Hepatocyte (in vitro differentiated cells): ENCODE results near the gene ITGB3. TPM values are rescaled to one million over a fixed set of nuclear protein-coding genes. Genes with fewer than 3 reads are reported as not detected.

Experiments used
- DNase-seq: peaks from one replicate; pipeline ENCODE4 v3.0.0-alpha.2; 2016; ENCODE audit warnings: low spot score
- H2AFZ ChIP-seq: fragments of 200-600 bp; sonication (generic); 2 replicates; pipeline ENCODE4 v1.6.0; 2016; ENCODE audit warnings: antibody characterized with exemption, mild to moderate bottlenecking
- H3K27ac ChIP-seq: fragments of 200-600 bp; sonication (generic); 2 replicates; pipeline ENCODE4 v1.5.1; 2016; ENCODE audit warnings: mild to moderate bottlenecking
- H3K27me3 ChIP-seq: fragments of 200-600 bp; sonication (generic); 2 replicates; pipeline ENCODE4 v1.6.1; 2016
- H3K36me3 ChIP-seq: fragments of 200-600 bp; sonication (generic); replicated peaks from 2 replicates; pipeline ENCODE4 v1.5.1; 2016; ENCODE audit warnings: low read depth; ENCODE audit not compliant: insufficient read depth
- H3K4me1 ChIP-seq: fragments of 200-600 bp; sonication (generic); 2 replicates; pipeline ENCODE4 v1.5.1; 2016; ENCODE audit warnings: mild to moderate bottlenecking, moderate library complexity; ENCODE audit not compliant: insufficient read depth
- H3K4me2 ChIP-seq: fragments of 200-600 bp; sonication (generic); 2 replicates; pipeline ENCODE4 v1.6.0; 2016
- H3K4me3 ChIP-seq: fragments of 200-600 bp; sonication (generic); 2 replicates; pipeline ENCODE4 v1.5.1; 2016; ENCODE audit warnings: mild to moderate bottlenecking
- H3K79me2 ChIP-seq: fragments of 200-600 bp; sonication (generic); 2 replicates; pipeline ENCODE4 v1.6.0; 2017; ENCODE audit warnings: mild to moderate bottlenecking
- H3K9me2 ChIP-seq: fragments of 200-600 bp; sonication (generic); replicated peaks from 2 replicates; pipeline ENCODE4 v1.6.0; 2017; ENCODE audit warnings: mild to moderate bottlenecking; ENCODE audit not compliant: insufficient read depth
- H3K9me3 ChIP-seq: fragments of 200-600 bp; sonication (generic); 2 replicates; pipeline ENCODE4 v1.5.1; 2016; ENCODE audit warnings: low read depth, mild to moderate bottlenecking
- H4K20me1 ChIP-seq: fragments of 200-600 bp; sonication (generic); 2 replicates; pipeline ENCODE4 v1.6.0; 2016; ENCODE audit warnings: mild to moderate bottlenecking; ENCODE audit not compliant: insufficient read depth, poor library complexity, severe bottlenecking
- CTCF ChIP-seq: fragments of 200-600 bp; sonication (generic); IDR thresholded peaks from 2 replicates; pipeline ENCODE4 v1.5.1; 2016; ENCODE audit warnings: antibody characterized with exemption, mild to moderate bottlenecking; ENCODE audit not compliant: poor library complexity
- EZH2 ChIP-seq: fragments of 200-600 bp; sonication (generic); IDR thresholded peaks from 2 replicates; pipeline ENCODE4 v1.6.1; 2016; ENCODE audit warnings: antibody characterized with exemption, mild to moderate bottlenecking, borderline replicate concordance
- EZH2phosphoT487 ChIP-seq: fragments of 200-600 bp; sonication (generic); IDR thresholded peaks from one replicate; pipeline ENCODE4 v1.6.1; 2018; ENCODE audit warnings: antibody characterized with exemption, mild to moderate bottlenecking, low read depth, moderate library complexity; ENCODE audit not compliant: unreplicated experiment, severe bottlenecking
- WGBS: methylation state at CpG from one replicate; pipeline ENCODE4 v1.1.6; 2016; ENCODE audit warnings: low lambda C conversion rate; ENCODE audit errors: missing lambda C conversion rate; 5-methylcytosine and 5-hydroxymethylcytosine counted together
- polyA plus RNA-seq: library from polyadenylated mRNA; unstranded; fragments of >200 nt; fragmentation: Nextera tagmentation; extraction: Ambion mirVana; gene quantifications from 2 replicates; pipeline ENCODE4 v1.2.1, GENCODE V29; 2016
- total RNA-seq: library from RNA; depleted of rRNA; stranded (reverse); fragments of >200 nt; gene quantifications from 2 replicates; pipeline ENCODE4 v1.2.3, GENCODE V29; 2014

ITGB3 gene
- total and polyA plus RNA-seq, 2 experiments from 2014 or later, result 0.66 to 1.4 TPM

GRCh38 chr17:47272491-47272890, 18.9 kb downstream of the ITGB3 start:
- no peaks in the 10 kb centered on the region for H3K36me3 ChIP-seq
- WGBS, result no CpG with 5 or more reads among the region's 1 CpG
- no peak overlapping the region for H3K4me2 ChIP-seq
- H3K27ac ChIP-seq, result no peak overlapping the region
- TF ChIP-seq EZH2phosphoT487 (no peak), CTCF (no peak), EZH2 (no peak)
- no peak overlapping the region for H2AFZ ChIP-seq
- no peaks in the 10 kb centered on the region for H3K79me2 ChIP-seq
- H3K4me3 ChIP-seq, result no peak overlapping the region
- no peaks in the 10 kb centered on the region for H3K9me3 ChIP-seq
- no peaks in the 10 kb centered on the region for H4K20me1 ChIP-seq
- H3K27me3 ChIP-seq, result no peaks in the 10 kb centered on the region
- DNase-seq, result no peak
- no peaks in the 10 kb centered on the region for H3K9me2 ChIP-seq
- peaks cover 32% of the 10 kb centered on the region for H3K4me1 ChIP-seq

GRCh38 chr17:47273245-47273644, 19.6 kb downstream of the ITGB3 start:
- H3K4me3 ChIP-seq, result no peak overlapping the region
- no peaks in the 10 kb centered on the region for H3K9me3 ChIP-seq
- H3K36me3 ChIP-seq, result no peaks in the 10 kb centered on the region
- no peak for TF ChIP-seq EZH2phosphoT487
- no peak for TF ChIP-seq CTCF
- no peak overlapping the region for H3K4me2 ChIP-seq
- H3K79me2 ChIP-seq, result no peaks in the 10 kb centered on the region
- H3K27me3 ChIP-seq, result no peaks in the 10 kb centered on the region
- 84% methylated on average over 2 of the region's 2 CpGs for WGBS
- no peak overlapping the region for H2AFZ ChIP-seq
- H3K4me1 ChIP-seq, result peaks cover 32% of the 10 kb centered on the region
- no peak overlapping the region for H3K27ac ChIP-seq
- no peaks in the 10 kb centered on the region for H3K9me2 ChIP-seq
- no peak for DNase-seq
- H4K20me1 ChIP-seq, result no peaks in the 10 kb centered on the region

GRCh38 chr17:47274319-47275069, 20.9 kb downstream of the ITGB3 start:
- H3K4me1 ChIP-seq, result peaks cover 32% of the 10 kb centered on the region
- peak overlapping the region; percentile 88 for H3K27ac ChIP-seq
- no peak overlapping the region for H2AFZ ChIP-seq

GRCh38 chr17:47275245-47275984, 21.8 kb downstream of the ITGB3 start:
- peak; percentile 88 for DNase-seq
- TF ChIP-seq EZH2 (no peak), EZH2phosphoT487 (no peak), CTCF (no peak)
- Histone ChIP-seq H3K9me3 (no peaks in the 10 kb centered on the region), H3K4me1 (peaks cover 32% of the 10 kb centered on the region), H3K79me2 (no peaks in the 10 kb centered on the region), H3K4me3 (no peak overlapping the region), H2AFZ (peak overlapping the region; percentile 65), H4K20me1 (no peaks in the 10 kb centered on the region), H3K4me2 (peak overlapping the region; percentile 71), H3K9me2 (no peaks in the 10 kb centered on the region), H3K27me3 (no peaks in the 10 kb centered on the region), H3K27ac (peak overlapping the region; percentile 88), H3K36me3 (no peaks in the 10 kb centered on the region)
- WGBS, result 15% methylated on average over 13 of the region's 13 CpGs

More at GRCh38 chr17:47274319-47275069, 20.9 kb downstream of the ITGB3 start:
- Histone ChIP-seq H3K4me2 (peak overlapping the region; percentile 71), H4K20me1 (no peaks in the 10 kb centered on the region), H3K9me3 (no peaks in the 10 kb centered on the region), H3K79me2 (no peaks in the 10 kb centered on the region), H3K27me3 (no peaks in the 10 kb centered on the region), H3K36me3 (no peaks in the 10 kb centered on the region), H3K4me3 (no peak overlapping the region), H3K9me2 (no peaks in the 10 kb centered on the region)
- no peak for TF ChIP-seq EZH2phosphoT487
- 95% methylated on average over 5 of the region's 5 CpGs for WGBS
- DNase-seq, result no peak
